Panc1 (cell line): ENCODE measurements around the gene HMCN2. TPM values are rescaled to one million over a fixed set of nuclear protein-coding genes. Genes with fewer than 3 reads are reported as not detected.

ENCODE experiments used
- ATAC-seq: fragments of 200-7000 bp; cut with Tn5 transposase; 2 replicates; pipeline ENCODE4 v1.9.1; 2020; ENCODE audit warnings: mild to moderate bottlenecking, moderate library complexity
- BruUV-seq: library from RNA; stranded (reverse); fragments of 400-500 nt; replicated peaks from 2 replicates; lab custom pipeline; 2021; lab: Mats Ljungman, UMichigan
- CTCF ChIA-PET: fragments of 300-600 bp; sonication (Branson Sonifier 250); formaldehyde crosslinking; loops from one replicate; lab custom pipeline; 2022; ENCODE audit warnings: antibody characterized with exemption; lab: Charles Lee
- POLR2A ChIA-PET: fragments of 300-600 bp; sonication (Branson Sonifier 250); formaldehyde crosslinking; loops from one replicate; lab custom pipeline; 2022; ENCODE audit warnings: antibody characterized with exemption; lab: Charles Lee
- DNase-seq: peaks from one replicate; pipeline ENCODE4 v3.0.0-alpha.2; 2010; ENCODE audit warnings: low read depth, low spot score
- H3K27ac ChIP-seq: 2 replicates; pipeline ENCODE4 v1.5.1; 2011; ENCODE audit warnings: mild to moderate bottlenecking, low read length, inconsistent platforms
- H3K27me3 ChIP-seq: fragments of 200-500 bp; sonication (Bioruptor generic); 2 replicates; pipeline ENCODE4 v1.6.0; 2014; ENCODE audit warnings: low read length, inconsistent platforms; ENCODE audit not compliant: control insufficient read depth, insufficient read depth
- H3K36me3 ChIP-seq: fragments of 200-500 bp; sonication (Bioruptor generic); 2 replicates; pipeline ENCODE4 v1.5.1; 2014; ENCODE audit warnings: inconsistent platforms, mild to moderate bottlenecking, low read length, moderate library complexity; ENCODE audit not compliant: control insufficient read depth, insufficient read depth
- H3K4me1 ChIP-seq: 2 replicates; pipeline ENCODE4 v1.5.1; 2011; ENCODE audit warnings: inconsistent platforms, mild to moderate bottlenecking, low read length, moderate library complexity; ENCODE audit not compliant: control insufficient read depth, insufficient read depth
- H3K4me3 ChIP-seq, 2 experiments: 2 replicates each; pipeline ENCODE4 v1.5.1; 2011 to 2012; ENCODE audit warnings: low read depth in 2 of 2, low read length in 2 of 2, mild to moderate bottlenecking in 2 of 2, inconsistent platforms in 1 of 2, moderate library complexity in 1 of 2
- H3K9me3 ChIP-seq: fragments of 200-500 bp; sonication (Bioruptor generic); 2 replicates; pipeline ENCODE4 v1.5.1; 2014; ENCODE audit warnings: low read depth, mild to moderate bottlenecking, inconsistent platforms, low read length, moderate library complexity; ENCODE audit not compliant: control insufficient read depth, insufficient read depth
- CTCF ChIP-seq: fragments of 450-650 bp; IDR thresholded peaks from 2 replicates; pipeline ENCODE4 v1.5.1; 2017; ENCODE audit warnings: mild to moderate bottlenecking
- POLR2AphosphoS5 ChIP-seq: IDR thresholded peaks from 2 replicates; pipeline ENCODE4 v1.6.1; 2012; ENCODE audit warnings: mild to moderate bottlenecking, low read depth, low read length, moderate library complexity
- SIN3A ChIP-seq: IDR thresholded peaks from 2 replicates; pipeline ENCODE4 v1.6.1; 2012; ENCODE audit warnings: low read depth, mild to moderate bottlenecking, low read length, moderate library complexity, borderline replicate concordance; ENCODE audit not compliant: insufficient read depth
- TCF7L2 ChIP-seq: IDR thresholded peaks from 2 replicates; pipeline ENCODE4 v1.6.1; 2011; ENCODE audit warnings: mild to moderate bottlenecking, low read depth, low read length, inconsistent platforms
- in situ Hi-C: cut with HindIII; loops from 2 replicates; pipeline ENCODE4 v1.10.0; 2016; ENCODE audit warnings: low sequenced_read_pairs, low pct_unique_long_range_greater_than_20kb
- intact Hi-C: fragments of 100-400 bp; cut with micrococcal nuclease; formaldehyde crosslinking; loops from one replicate; pipeline ENCODE4 v1.10.0; 2022; ENCODE audit not compliant: unreplicated experiment
- total RNA-seq: library from RNA; stranded (reverse); gene quantifications from one replicate; pipeline ENCODE4 v1.2.1, GENCODE V29; 2021; ENCODE audit not compliant: unreplicated experiment
- TF ChIP-seq, protein P1 (sequence below), 2 experiments: IDR thresholded peaks; 2 replicates each; pipeline ENCODE4 v1.6.1; 2011 to 2012; ENCODE audit warnings: low read depth in 2 of 2, control low read depth in 1 of 2, low read length in 1 of 2, mild to moderate bottlenecking in 1 of 2, moderate library complexity in 1 of 2; ENCODE audit not compliant: insufficient read depth in 1 of 2

The HMCN2 gene
- total RNA-seq, 1 experiment from 2014 or later = 0.05 TPM

DNA sequence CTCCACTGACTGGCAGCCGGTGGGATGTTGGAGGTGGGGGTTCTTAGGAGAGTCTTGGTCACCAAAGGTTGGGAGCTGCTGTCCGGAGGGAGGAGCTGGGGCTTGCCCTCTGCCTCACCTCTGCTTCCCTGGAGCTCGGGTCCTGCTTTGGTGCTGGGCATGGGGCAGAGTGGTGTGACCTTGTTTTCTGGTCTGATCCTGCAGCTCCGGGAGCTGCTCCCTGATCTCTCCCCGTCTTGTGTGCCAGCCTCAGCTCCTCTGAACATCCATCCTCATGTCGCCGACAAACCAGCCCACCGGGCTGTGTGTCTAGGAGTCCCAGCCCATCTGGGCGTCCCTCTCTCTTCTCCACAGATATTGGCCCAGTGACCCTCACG, 18.7 kb downstream of the HMCN2 start:
- DNase-seq = no peak
- TF ChIP-seq CTCF = no peak
- TF ChIP-seq TCF7L2 = no peak
- TF ChIP-seq, protein P1, sequence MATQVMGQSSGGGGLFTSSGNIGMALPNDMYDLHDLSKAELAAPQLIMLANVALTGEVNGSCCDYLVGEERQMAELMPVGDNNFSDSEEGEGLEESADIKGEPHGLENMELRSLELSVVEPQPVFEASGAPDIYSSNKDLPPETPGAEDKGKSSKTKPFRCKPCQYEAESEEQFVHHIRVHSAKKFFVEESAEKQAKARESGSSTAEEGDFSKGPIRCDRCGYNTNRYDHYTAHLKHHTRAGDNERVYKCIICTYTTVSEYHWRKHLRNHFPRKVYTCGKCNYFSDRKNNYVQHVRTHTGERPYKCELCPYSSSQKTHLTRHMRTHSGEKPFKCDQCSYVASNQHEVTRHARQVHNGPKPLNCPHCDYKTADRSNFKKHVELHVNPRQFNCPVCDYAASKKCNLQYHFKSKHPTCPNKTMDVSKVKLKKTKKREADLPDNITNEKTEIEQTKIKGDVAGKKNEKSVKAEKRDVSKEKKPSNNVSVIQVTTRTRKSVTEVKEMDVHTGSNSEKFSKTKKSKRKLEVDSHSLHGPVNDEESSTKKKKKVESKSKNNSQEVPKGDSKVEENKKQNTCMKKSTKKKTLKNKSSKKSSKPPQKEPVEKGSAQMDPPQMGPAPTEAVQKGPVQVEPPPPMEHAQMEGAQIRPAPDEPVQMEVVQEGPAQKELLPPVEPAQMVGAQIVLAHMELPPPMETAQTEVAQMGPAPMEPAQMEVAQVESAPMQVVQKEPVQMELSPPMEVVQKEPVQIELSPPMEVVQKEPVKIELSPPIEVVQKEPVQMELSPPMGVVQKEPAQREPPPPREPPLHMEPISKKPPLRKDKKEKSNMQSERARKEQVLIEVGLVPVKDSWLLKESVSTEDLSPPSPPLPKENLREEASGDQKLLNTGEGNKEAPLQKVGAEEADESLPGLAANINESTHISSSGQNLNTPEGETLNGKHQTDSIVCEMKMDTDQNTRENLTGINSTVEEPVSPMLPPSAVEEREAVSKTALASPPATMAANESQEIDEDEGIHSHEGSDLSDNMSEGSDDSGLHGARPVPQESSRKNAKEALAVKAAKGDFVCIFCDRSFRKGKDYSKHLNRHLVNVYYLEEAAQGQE (IDR thresholded peaks at IDR 0.05; ENCODE audit: insufficient read depth in 1 of 2, low read depth in 2 of 2, low read length in 1 of 2) = no peak
- no peak for TF ChIP-seq SIN3A
- no peak for TF ChIP-seq POLR2AphosphoS5
- Histone ChIP-seq H3K9me3 (no peaks in the 10 kb centered on the region), H3K4me3 (no peak overlapping the region), H3K27ac (no peak overlapping the region), H3K4me1 (no peaks in the 10 kb centered on the region), H3K36me3 (no peaks in the 10 kb centered on the region), H3K27me3 (no peaks in the 10 kb centered on the region)
- BruUV-seq = no TSS peak
- no peak for ATAC-seq
- intact Hi-C loops = no loop called here
- CTCF ChIA-PET = no interaction called here
- POLR2A ChIA-PET = no interaction called here
- in situ Hi-C loops = no loop called here

DNA sequence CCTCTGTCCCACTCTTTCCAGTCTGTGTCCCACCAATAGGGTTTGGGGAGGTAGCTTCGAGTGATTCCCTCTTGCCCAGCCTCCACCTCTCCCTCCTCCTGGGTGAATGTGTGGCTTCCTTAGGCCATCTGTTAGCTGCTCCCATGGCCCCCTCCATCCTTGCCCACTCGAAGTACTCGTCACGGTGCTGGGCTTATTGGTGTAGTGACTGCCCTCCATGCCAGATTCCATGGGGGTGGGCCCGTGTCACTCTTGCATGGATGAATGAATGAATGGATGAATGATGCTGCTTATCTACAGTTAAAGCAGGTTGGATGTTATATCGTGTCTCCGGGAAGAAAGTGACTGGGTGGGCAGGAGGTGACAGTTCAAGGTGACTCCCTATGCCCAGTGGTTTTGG, 19.1 kb downstream of the HMCN2 start:
- POLR2A ChIA-PET = no interaction called here
- Histone ChIP-seq H3K4me3 (no peak overlapping the region), H3K4me1 (no peaks in the 10 kb centered on the region), H3K9me3 (no peaks in the 10 kb centered on the region), H3K27ac (no peak overlapping the region), H3K36me3 (no peaks in the 10 kb centered on the region), H3K27me3 (no peaks in the 10 kb centered on the region)
- TF ChIP-seq, protein P1 (IDR thresholded peaks at IDR 0.05; ENCODE audit: insufficient read depth in 1 of 2, low read depth in 2 of 2, low read length in 1 of 2) = no peak
- TF ChIP-seq SIN3A (no peak), TCF7L2 (no peak), CTCF (no peak), POLR2AphosphoS5 (no peak)
- BruUV-seq = no TSS peak
- CTCF ChIA-PET = no interaction called here
- no peak for ATAC-seq
- in situ Hi-C loops (no loop called here), intact Hi-C loops (no loop called here)
- DNase-seq = no peak
